HCT116 (cell line): ENCODE data around the gene CLRN3.

Experiments used
- CBX3 ChIP-seq: IDR thresholded peaks from 2 replicates; pipeline ENCODE4 v1.6.1; 2012; ENCODE audit warnings: low read depth
- EGR1 ChIP-seq: IDR thresholded peaks from 2 replicates; pipeline ENCODE4 v1.6.1; 2012; ENCODE audit warnings: low read depth
- EZH2 ChIP-seq: fragments of 200-600 bp; sonication (generic); IDR thresholded peaks from 2 replicates; pipeline ENCODE4 v1.6.1; 2017; ENCODE audit warnings: antibody characterized with exemption, mixed run types
- EZH2phosphoT487 ChIP-seq: fragments of 200-600 bp; IDR thresholded peaks from 2 replicates; pipeline ENCODE4 v1.6.1; 2018; ENCODE audit warnings: antibody characterized with exemption, borderline replicate concordance
- FOSL1 ChIP-seq: IDR thresholded peaks from 2 replicates; pipeline ENCODE4 v1.6.1; 2012; ENCODE audit warnings: low read depth
- POLR2A ChIP-seq: IDR thresholded peaks from 2 replicates; pipeline ENCODE4 v1.7.0; 2011; ENCODE audit warnings: borderline replicate concordance; ENCODE audit not compliant: insufficient read depth, insufficient read length; ENCODE audit errors: extremely low read depth
- POLR2AphosphoS5 ChIP-seq: IDR thresholded peaks from 2 replicates; pipeline ENCODE4 v1.6.1; 2011; ENCODE audit warnings: mild to moderate bottlenecking, low read depth, low read length, moderate library complexity
- RAD21 ChIP-seq: IDR thresholded peaks from 2 replicates; pipeline ENCODE4 v1.6.1; 2012; ENCODE audit warnings: low read depth, mild to moderate bottlenecking
- SIN3A ChIP-seq: IDR thresholded peaks from 2 replicates; pipeline ENCODE4 v1.6.1; 2012; ENCODE audit warnings: low read depth
- SP1 ChIP-seq: IDR thresholded peaks from 2 replicates; pipeline ENCODE4 v1.6.1; 2012; ENCODE audit warnings: low read depth
- ZFX ChIP-seq: fragments of 450-650 bp; IDR thresholded peaks from 2 replicates; pipeline ENCODE4 v1.6.1; 2017
- ZNF274 ChIP-seq: fragments of 200-500 bp; sonication (Bioruptor generic); IDR thresholded peaks from 2 replicates; pipeline ENCODE4 v1.6.1; 2014; ENCODE audit warnings: mild to moderate bottlenecking, low read depth, low read length, inconsistent platforms
- TF ChIP-seq, protein P1 (sequence below), 3 experiments: fragments of 200-600 bp in 1 of 3; sonication (generic) in 1 of 3; IDR thresholded peaks in 2 of 3; conservative IDR thresholded peaks in 1 of 3; 2 replicates each; pipeline ENCODE4 v1.5.1; 2012 to 2017; ENCODE audit warnings: low read depth in 2 of 3, low read length in 2 of 3, antibody characterized with exemption in 1 of 3, borderline replicate concordance in 1 of 3, control low read depth in 1 of 3, mild to moderate bottlenecking in 1 of 3, mixed read lengths in 1 of 3, mixed run types in 1 of 3, moderate library complexity in 1 of 3; ENCODE audit not compliant: insufficient read depth in 1 of 3
- TF ChIP-seq, protein P2 (sequence below): IDR thresholded peaks from 2 replicates; pipeline ENCODE4 v1.6.1; 2012; ENCODE audit warnings: low read depth

DNA sequence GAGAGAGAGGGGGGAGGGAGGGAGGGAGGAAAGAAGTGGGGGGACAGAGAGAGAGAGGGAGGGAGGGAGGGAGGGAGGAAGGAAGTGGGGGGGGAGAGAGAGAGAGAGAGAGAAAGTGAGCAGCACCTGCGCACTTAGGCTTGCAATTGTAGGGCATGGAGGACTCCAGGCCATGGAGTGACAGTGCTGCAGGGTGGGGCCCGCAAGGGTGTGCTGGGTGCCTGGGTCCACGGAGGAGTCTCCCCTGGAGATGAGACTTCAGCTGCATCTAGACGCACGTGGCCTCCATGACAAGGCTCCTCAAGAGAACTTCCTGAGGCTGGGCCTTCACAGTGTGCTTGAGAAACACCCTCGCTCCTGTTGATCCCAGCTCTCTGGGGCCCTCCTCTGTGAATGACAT, 44.5 kb downstream of the CLRN3 start:
- TF ChIP-seq, protein P1, sequence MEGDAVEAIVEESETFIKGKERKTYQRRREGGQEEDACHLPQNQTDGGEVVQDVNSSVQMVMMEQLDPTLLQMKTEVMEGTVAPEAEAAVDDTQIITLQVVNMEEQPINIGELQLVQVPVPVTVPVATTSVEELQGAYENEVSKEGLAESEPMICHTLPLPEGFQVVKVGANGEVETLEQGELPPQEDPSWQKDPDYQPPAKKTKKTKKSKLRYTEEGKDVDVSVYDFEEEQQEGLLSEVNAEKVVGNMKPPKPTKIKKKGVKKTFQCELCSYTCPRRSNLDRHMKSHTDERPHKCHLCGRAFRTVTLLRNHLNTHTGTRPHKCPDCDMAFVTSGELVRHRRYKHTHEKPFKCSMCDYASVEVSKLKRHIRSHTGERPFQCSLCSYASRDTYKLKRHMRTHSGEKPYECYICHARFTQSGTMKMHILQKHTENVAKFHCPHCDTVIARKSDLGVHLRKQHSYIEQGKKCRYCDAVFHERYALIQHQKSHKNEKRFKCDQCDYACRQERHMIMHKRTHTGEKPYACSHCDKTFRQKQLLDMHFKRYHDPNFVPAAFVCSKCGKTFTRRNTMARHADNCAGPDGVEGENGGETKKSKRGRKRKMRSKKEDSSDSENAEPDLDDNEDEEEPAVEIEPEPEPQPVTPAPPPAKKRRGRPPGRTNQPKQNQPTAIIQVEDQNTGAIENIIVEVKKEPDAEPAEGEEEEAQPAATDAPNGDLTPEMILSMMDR (IDR thresholded peaks at IDR 0.05 in 2 of 3, conservative IDR thresholded peaks at IDR 0.05 in 1 of 3; ENCODE audit: borderline replicate concordance in 1 of 3, insufficient read depth in 1 of 3, low read depth in 2 of 3, low read length in 2 of 3) = no peak
- TF ChIP-seq POLR2AphosphoS5 (no peak), SP1 (no peak), EZH2phosphoT487 (no peak), POLR2A (no peak), ZNF274 (no peak), FOSL1 (no peak), EZH2 (no peak), SIN3A (no peak), EGR1 (no peak), RAD21 (no peak), ZFX (no peak), CBX3 (no peak)
- TF ChIP-seq, protein P2, sequence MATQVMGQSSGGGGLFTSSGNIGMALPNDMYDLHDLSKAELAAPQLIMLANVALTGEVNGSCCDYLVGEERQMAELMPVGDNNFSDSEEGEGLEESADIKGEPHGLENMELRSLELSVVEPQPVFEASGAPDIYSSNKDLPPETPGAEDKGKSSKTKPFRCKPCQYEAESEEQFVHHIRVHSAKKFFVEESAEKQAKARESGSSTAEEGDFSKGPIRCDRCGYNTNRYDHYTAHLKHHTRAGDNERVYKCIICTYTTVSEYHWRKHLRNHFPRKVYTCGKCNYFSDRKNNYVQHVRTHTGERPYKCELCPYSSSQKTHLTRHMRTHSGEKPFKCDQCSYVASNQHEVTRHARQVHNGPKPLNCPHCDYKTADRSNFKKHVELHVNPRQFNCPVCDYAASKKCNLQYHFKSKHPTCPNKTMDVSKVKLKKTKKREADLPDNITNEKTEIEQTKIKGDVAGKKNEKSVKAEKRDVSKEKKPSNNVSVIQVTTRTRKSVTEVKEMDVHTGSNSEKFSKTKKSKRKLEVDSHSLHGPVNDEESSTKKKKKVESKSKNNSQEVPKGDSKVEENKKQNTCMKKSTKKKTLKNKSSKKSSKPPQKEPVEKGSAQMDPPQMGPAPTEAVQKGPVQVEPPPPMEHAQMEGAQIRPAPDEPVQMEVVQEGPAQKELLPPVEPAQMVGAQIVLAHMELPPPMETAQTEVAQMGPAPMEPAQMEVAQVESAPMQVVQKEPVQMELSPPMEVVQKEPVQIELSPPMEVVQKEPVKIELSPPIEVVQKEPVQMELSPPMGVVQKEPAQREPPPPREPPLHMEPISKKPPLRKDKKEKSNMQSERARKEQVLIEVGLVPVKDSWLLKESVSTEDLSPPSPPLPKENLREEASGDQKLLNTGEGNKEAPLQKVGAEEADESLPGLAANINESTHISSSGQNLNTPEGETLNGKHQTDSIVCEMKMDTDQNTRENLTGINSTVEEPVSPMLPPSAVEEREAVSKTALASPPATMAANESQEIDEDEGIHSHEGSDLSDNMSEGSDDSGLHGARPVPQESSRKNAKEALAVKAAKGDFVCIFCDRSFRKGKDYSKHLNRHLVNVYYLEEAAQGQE = no peak
